HepG2 (cell line): ENCODE results near the gene KBTBD2. TPM values are rescaled to one million over a fixed set of nuclear protein-coding genes. Genes with fewer than 3 reads are reported as not detected.
A peak's percentile ranks its signal among the peaks of the same experiment; 100 is the strongest.

Experiments
- ATF1 ChIP-seq: IDR thresholded peaks from 2 replicates; pipeline ENCODE4 v1.6.1; 2016; ENCODE audit warnings: mild to moderate bottlenecking, control low read depth
- ELF4 ChIP-seq: sonication (generic); formaldehyde crosslinking; IDR thresholded peaks from 2 replicates; pipeline ENCODE4 v1.5.0; 2020; ENCODE audit warnings: missing genetic modification reagents, mild to moderate bottlenecking, moderate library complexity, borderline replicate concordance
- ERF ChIP-seq: IDR thresholded peaks from 2 replicates; pipeline ENCODE4 v1.6.1; 2018; ENCODE audit warnings: missing biosample characterization, missing genetic modification reagents
- ONECUT2 ChIP-seq: sonication (generic); formaldehyde crosslinking; IDR thresholded peaks from 2 replicates; pipeline ENCODE4 v1.4.0; 2020; ENCODE audit warnings: missing genetic modification reagents
- RAD21 ChIP-seq: fragments of 450-650 bp; formaldehyde crosslinking; IDR thresholded peaks from 2 replicates; pipeline ENCODE4 v1.5.0; 2020; ENCODE audit warnings: mild to moderate bottlenecking
- THYN1 ChIP-seq: sonication (generic); formaldehyde crosslinking; IDR thresholded peaks from 2 replicates; pipeline ENCODE4 v1.8.1; 2023; ENCODE audit warnings: low read depth, mild to moderate bottlenecking, moderate library complexity, missing genetic modification reagents, borderline replicate concordance
- ZNF547 ChIP-seq: sonication (generic); formaldehyde crosslinking; IDR thresholded peaks from 2 replicates; pipeline ENCODE4 v1.5.1; 2020; ENCODE audit warnings: mild to moderate bottlenecking, missing genetic modification reagents
- ZNF563 ChIP-seq: sonication (generic); formaldehyde crosslinking; IDR thresholded peaks from 2 replicates; pipeline ENCODE4 v1.8.0; 2022; ENCODE audit warnings: mild to moderate bottlenecking, moderate library complexity, missing genetic modification reagents
- ZNF839 ChIP-seq: sonication (generic); formaldehyde crosslinking; IDR thresholded peaks from 2 replicates; pipeline ENCODE4 v1.4.0; 2020; ENCODE audit warnings: missing genetic modification reagents, mild to moderate bottlenecking, borderline replicate concordance
- ZSCAN25 ChIP-seq: sonication (generic); formaldehyde crosslinking; IDR thresholded peaks from 2 replicates; pipeline ENCODE4 v1.8.0; 2022; ENCODE audit warnings: mild to moderate bottlenecking, missing genetic modification reagents
- polyA plus RNA-seq, 8 experiments: library from polyadenylated mRNA; depleted of rRNA in 3 of 8; stranded (reverse) in 7 of 8; unstranded in 1 of 8; fragments of >200 nt; fragmentation: Illumina TruSeq in 4 of 8; extraction: Trizol in 4 of 8; gene quantifications; 2 replicates each; pipeline versions ENCODE4 v1.2.1 to v1.2.3, GENCODE V29; 2011 to 2016; ENCODE audit warnings: low read depth in 4 of 8, missing spikeins in 1 of 8, mixed read lengths in 1 of 8; ENCODE audit not compliant: insufficient read depth in 1 of 8
- total RNA-seq, 5 experiments: library from RNA; depleted of rRNA; stranded (reverse); fragments of >200 nt; fragmentation: Illumina TruSeq; extraction: Trizol; gene quantifications; 2 replicates each; pipeline ENCODE4 v1.2.3, GENCODE V29; 2016; ENCODE audit warnings: low read depth in 1 of 5
- TF ChIP-seq, protein P1 (sequence below), 2 experiments: sonication (generic) in 1 of 2; formaldehyde crosslinking in 1 of 2; IDR thresholded peaks; 2 replicates each; pipeline versions ENCODE4 v1.4.0 to v1.6.1; 2016 to 2020; ENCODE audit warnings: borderline replicate concordance in 1 of 2, low read depth in 1 of 2, mild to moderate bottlenecking in 1 of 2, missing genetic modification reagents in 1 of 2
- TF ChIP-seq, protein P2 (sequence below): sonication (generic); formaldehyde crosslinking; IDR thresholded peaks from 2 replicates; pipeline ENCODE4 v1.5.1; 2020; ENCODE audit warnings: missing genetic modification reagents, mild to moderate bottlenecking, borderline replicate concordance
- TF ChIP-seq, protein P3 (sequence below): sonication (generic); formaldehyde crosslinking; IDR thresholded peaks from 2 replicates; pipeline ENCODE4 v1.5.1; 2020; ENCODE audit warnings: missing genetic modification reagents, mild to moderate bottlenecking, borderline replicate concordance
- TF ChIP-seq, protein P4 (sequence below): sonication (generic); formaldehyde crosslinking; IDR thresholded peaks from 2 replicates; pipeline ENCODE4 v1.5.1; 2020; ENCODE audit warnings: mild to moderate bottlenecking, missing genetic modification reagents, moderate library complexity

The KBTBD2 gene
- total and polyA plus RNA-seq, 2 of the 13 experiments (the other 11 are each of a cell fraction or from before 2014, with no cell fraction given) = 24.0 to 25.2 TPM

DNA sequence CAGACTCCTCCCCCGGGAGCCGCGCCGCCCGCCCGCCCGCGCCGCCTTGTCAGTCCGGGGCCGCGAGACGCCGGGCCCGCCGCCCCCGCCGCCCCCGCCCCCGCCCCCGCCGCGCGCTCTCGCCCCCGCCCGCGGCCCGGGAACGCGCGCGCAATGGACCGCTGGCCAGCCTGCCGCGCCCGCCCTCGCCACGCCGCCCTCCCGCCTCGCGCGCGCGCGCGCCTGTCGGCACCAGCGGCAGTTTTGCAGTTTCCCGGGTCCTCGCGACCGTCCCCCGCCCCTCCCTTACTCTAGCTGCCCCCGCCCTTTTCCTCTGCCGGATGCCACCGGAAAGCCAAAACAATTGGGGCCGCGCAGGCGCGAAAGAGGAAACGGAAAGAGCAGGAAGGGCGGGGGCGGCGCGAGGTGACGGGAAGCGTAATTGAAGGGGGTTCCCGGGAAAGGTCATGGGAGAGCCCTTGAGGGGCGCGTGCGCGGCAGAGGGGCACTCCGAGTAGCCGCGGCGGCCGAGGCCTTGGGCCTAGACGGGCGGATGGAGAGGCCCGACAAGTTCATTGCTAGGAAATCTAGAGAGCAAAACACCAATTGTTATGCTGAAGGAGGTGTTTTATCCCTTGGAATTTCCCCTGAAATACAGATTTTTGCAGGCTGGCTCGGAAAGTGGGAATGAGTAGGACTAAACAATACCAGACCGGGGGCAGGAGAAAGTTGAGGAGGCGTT, 400 bp upstream of the KBTBD2 start (continued):
- TF ChIP-seq, protein P1, sequence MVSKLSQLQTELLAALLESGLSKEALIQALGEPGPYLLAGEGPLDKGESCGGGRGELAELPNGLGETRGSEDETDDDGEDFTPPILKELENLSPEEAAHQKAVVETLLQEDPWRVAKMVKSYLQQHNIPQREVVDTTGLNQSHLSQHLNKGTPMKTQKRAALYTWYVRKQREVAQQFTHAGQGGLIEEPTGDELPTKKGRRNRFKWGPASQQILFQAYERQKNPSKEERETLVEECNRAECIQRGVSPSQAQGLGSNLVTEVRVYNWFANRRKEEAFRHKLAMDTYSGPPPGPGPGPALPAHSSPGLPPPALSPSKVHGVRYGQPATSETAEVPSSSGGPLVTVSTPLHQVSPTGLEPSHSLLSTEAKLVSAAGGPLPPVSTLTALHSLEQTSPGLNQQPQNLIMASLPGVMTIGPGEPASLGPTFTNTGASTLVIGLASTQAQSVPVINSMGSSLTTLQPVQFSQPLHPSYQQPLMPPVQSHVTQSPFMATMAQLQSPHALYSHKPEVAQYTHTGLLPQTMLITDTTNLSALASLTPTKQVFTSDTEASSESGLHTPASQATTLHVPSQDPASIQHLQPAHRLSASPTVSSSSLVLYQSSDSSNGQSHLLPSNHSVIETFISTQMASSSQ (IDR thresholded peaks at IDR 0.05; ENCODE audit: low read depth) = 0 out of 2 replicates have a peak, but pooled peaks have one; percentile 13
- TF ChIP-seq, protein P1 (CRISPR knock-in tag; IDR thresholded peaks at IDR 0.05; ENCODE audit: borderline replicate concordance) = peak; percentile 7; the same call in 1 of the 2 replicates
- TF ChIP-seq ZNF563 (CRISPR knock-in tag) = no peak
- TF ChIP-seq ATF1 = no peak
- TF ChIP-seq ZNF839 = no peak
- TF ChIP-seq ZNF547 = no peak; the same call in 1 of the 2 replicates
- TF ChIP-seq ERF (CRISPR knock-in tag) = peak; percentile 80
- TF ChIP-seq, protein P2, sequence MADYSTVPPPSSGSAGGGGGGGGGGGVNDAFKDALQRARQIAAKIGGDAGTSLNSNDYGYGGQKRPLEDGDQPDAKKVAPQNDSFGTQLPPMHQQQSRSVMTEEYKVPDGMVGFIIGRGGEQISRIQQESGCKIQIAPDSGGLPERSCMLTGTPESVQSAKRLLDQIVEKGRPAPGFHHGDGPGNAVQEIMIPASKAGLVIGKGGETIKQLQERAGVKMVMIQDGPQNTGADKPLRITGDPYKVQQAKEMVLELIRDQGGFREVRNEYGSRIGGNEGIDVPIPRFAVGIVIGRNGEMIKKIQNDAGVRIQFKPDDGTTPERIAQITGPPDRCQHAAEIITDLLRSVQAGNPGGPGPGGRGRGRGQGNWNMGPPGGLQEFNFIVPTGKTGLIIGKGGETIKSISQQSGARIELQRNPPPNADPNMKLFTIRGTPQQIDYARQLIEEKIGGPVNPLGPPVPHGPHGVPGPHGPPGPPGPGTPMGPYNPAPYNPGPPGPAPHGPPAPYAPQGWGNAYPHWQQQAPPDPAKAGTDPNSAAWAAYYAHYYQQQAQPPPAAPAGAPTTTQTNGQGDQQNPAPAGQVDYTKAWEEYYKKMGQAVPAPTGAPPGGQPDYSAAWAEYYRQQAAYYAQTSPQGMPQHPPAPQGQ (CRISPR knock-in tag) = no peak
- TF ChIP-seq, protein P3, sequence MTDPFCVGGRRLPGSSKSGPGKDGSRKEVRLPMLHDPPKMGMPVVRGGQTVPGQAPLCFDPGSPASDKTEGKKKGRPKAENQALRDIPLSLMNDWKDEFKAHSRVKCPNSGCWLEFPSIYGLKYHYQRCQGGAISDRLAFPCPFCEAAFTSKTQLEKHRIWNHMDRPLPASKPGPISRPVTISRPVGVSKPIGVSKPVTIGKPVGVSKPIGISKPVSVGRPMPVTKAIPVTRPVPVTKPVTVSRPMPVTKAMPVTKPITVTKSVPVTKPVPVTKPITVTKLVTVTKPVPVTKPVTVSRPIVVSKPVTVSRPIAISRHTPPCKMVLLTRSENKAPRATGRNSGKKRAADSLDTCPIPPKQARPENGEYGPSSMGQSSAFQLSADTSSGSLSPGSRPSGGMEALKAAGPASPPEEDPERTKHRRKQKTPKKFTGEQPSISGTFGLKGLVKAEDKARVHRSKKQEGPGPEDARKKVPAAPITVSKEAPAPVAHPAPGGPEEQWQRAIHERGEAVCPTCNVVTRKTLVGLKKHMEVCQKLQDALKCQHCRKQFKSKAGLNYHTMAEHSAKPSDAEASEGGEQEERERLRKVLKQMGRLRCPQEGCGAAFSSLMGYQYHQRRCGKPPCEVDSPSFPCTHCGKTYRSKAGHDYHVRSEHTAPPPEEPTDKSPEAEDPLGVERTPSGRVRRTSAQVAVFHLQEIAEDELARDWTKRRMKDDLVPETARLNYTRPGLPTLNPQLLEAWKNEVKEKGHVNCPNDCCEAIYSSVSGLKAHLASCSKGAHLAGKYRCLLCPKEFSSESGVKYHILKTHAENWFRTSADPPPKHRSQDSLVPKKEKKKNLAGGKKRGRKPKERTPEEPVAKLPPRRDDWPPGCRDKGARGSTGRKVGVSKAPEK (CRISPR knock-in tag) = no peak
- TF ChIP-seq THYN1 (CRISPR knock-in tag) = no peak
- TF ChIP-seq, protein P4, sequence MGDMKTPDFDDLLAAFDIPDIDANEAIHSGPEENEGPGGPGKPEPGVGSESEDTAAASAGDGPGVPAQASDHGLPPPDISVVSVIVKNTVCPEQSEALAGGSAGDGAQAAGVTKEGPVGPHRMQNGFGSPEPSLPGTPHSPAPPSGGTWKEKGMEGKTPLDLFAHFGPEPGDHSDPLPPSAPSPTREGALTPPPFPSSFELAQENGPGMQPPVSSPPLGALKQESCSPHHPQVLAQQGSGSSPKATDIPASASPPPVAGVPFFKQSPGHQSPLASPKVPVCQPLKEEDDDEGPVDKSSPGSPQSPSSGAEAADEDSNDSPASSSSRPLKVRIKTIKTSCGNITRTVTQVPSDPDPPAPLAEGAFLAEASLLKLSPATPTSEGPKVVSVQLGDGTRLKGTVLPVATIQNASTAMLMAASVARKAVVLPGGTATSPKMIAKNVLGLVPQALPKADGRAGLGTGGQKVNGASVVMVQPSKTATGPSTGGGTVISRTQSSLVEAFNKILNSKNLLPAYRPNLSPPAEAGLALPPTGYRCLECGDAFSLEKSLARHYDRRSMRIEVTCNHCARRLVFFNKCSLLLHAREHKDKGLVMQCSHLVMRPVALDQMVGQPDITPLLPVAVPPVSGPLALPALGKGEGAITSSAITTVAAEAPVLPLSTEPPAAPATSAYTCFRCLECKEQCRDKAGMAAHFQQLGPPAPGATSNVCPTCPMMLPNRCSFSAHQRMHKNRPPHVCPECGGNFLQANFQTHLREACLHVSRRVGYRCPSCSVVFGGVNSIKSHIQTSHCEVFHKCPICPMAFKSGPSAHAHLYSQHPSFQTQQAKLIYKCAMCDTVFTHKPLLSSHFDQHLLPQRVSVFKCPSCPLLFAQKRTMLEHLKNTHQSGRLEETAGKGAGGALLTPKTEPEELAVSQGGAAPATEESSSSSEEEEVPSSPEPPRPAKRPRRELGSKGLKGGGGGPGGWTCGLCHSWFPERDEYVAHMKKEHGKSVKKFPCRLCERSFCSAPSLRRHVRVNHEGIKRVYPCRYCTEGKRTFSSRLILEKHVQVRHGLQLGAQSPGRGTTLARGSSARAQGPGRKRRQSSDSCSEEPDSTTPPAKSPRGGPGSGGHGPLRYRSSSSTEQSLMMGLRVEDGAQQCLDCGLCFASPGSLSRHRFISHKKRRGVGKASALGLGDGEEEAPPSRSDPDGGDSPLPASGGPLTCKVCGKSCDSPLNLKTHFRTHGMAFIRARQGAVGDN (CRISPR knock-in tag) = peak; percentile 95
- peak; percentile 76; the same call in 1 of the 2 replicates for TF ChIP-seq ELF4
- no peak; the same call in 1 of the 2 replicates for TF ChIP-seq ONECUT2 (CRISPR knock-in tag)
- TF ChIP-seq ZSCAN25 = peak; percentile 68; the same call in 1 of the 2 replicates
- TF ChIP-seq RAD21 (CRISPR knock-in tag) = no peak
